ENCODE data around the gene EPB41L1.

EPB41L1 gene

GRCh38 chr20:36149469-36149868 is 5.1 kb upstream of the EPB41L1 start:
- Histone ChIP-seq H2AK5ac (ENCODE audit: low read depth, low read length) (no peak overlapping the region), H3K14ac (ENCODE audit: low read length) (no peak overlapping the region), H3K27ac (replicated peaks; ENCODE audit: low read length) (no peak overlapping the region), H3K9me3 (replicated peaks in 1 of 2; ENCODE audit: control insufficient read depth in 2 of 2, insufficient read depth in 1 of 2, low read depth in 1 of 2, low read length in 2 of 2) (no peaks in the 10 kb centered on the region), H3K4ac (ENCODE audit: low read length) (no peak overlapping the region), H4K8ac (ENCODE audit: low read depth, low read length) (no peak overlapping the region), H3K79me1 (ENCODE audit: low read depth, low read length) (no peaks in the 10 kb centered on the region), H3K4me2 (ENCODE audit: insufficient read depth, low read length, poor library complexity, severe bottlenecking) (no peak overlapping the region), H2BK120ac (ENCODE audit: low read depth, low read length) (no peak overlapping the region), H3K4me3 (ENCODE audit: low read length in 2 of 2) (peak overlapping the region in 1 of 2 donors; percentile 25), H2AFZ (ENCODE audit: low read length) (no peak overlapping the region), H3K9ac (ENCODE audit: low read depth, low read length, poor library complexity) (no peak overlapping the region), H3K23ac (ENCODE audit: low read depth, low read length, poor library complexity) (no peak overlapping the region), H3K36me3 (replicated peaks in 1 of 2; ENCODE audit: control insufficient read depth in 2 of 2, insufficient read depth in 2 of 2, low read length in 2 of 2) (no peaks in the 10 kb centered on the region), H3K27me3 (ENCODE audit: control insufficient read depth in 3 of 3, insufficient read depth in 3 of 3, low read depth in 1 of 3, low read length in 3 of 3) (no peaks in the 10 kb centered on the region), H2BK15ac (ENCODE audit: low read length) (no peak overlapping the region), H2BK12ac (ENCODE audit: low read length) (no peak overlapping the region), H2BK5ac (ENCODE audit: low read length) (no peak overlapping the region), H4K91ac (ENCODE audit: low read depth, low read length, poor library complexity) (no peak overlapping the region), H3K18ac (ENCODE audit: low read length) (peak overlapping the region; percentile 5), H3K4me1 (ENCODE audit: control insufficient read depth in 2 of 2, insufficient read depth in 1 of 2, low read depth in 1 of 2, low read length in 2 of 2) (peaks cover 5 to 7% of the 10 kb centered on the region in 2 donors)
- DNase-seq (ENCODE audit: low spot score), result no peak
- no CpG with 5 or more reads among the region's 3 CpGs for WGBS, 2 donors (ENCODE audit: extremely low coverage in 2 of 2, insufficient read length in 2 of 2, insufficient replicate concordance in 1 of 2)

- no CpG with 5 or more reads among the region's 3 CpGs for WGBS, 2 donors (ENCODE audit: extremely low coverage in 2 of 2, insufficient read length in 2 of 2, insufficient replicate concordance in 1 of 2)
- H3K4me1 ChIP-seq (ENCODE audit: control insufficient read depth in 2 of 2, insufficient read depth in 1 of 2, low read depth in 1 of 2, low read length in 2 of 2), result peaks cover 9 to 10% of the 10 kb centered on the region in 2 donors
- H3K27me3 ChIP-seq (ENCODE audit: control insufficient read depth in 3 of 3, insufficient read depth in 3 of 3, low read depth in 1 of 3, low read length in 3 of 3), result no peaks in the 10 kb centered on the region
- H3K9ac ChIP-seq (ENCODE audit: low read depth, low read length, poor library complexity), result no peak overlapping the region
- H3K4me3 ChIP-seq (ENCODE audit: low read length in 2 of 2), result no peak overlapping the region
- H4K91ac ChIP-seq (ENCODE audit: low read depth, low read length, poor library complexity), result no peak overlapping the region
- no peak overlapping the region for H2BK12ac ChIP-seq (ENCODE audit: low read length)
- no peak overlapping the region for H3K23ac ChIP-seq (ENCODE audit: low read depth, low read length, poor library complexity)
- no peak overlapping the region for H2AK5ac ChIP-seq (ENCODE audit: low read depth, low read length)
- H3K14ac ChIP-seq (ENCODE audit: low read length), result no peak overlapping the region
- H3K27ac ChIP-seq (replicated peaks; ENCODE audit: low read length), result no peak overlapping the region
- H3K36me3 ChIP-seq (replicated peaks in 1 of 2; ENCODE audit: control insufficient read depth in 2 of 2, insufficient read depth in 2 of 2, low read length in 2 of 2), result no peaks in the 10 kb centered on the region
- no peak for DNase-seq (ENCODE audit: low spot score)
- no peak overlapping the region for H3K18ac ChIP-seq (ENCODE audit: low read length)
- no peak overlapping the region for H2BK120ac ChIP-seq (ENCODE audit: low read depth, low read length)
- no peaks in the 10 kb centered on the region for H3K9me3 ChIP-seq (replicated peaks in 1 of 2; ENCODE audit: control insufficient read depth in 2 of 2, insufficient read depth in 1 of 2, low read depth in 1 of 2, low read length in 2 of 2)
- peaks cover 3% of the 10 kb centered on the region for H3K79me1 ChIP-seq (ENCODE audit: low read depth, low read length)
- no peak overlapping the region for H2AFZ ChIP-seq (ENCODE audit: low read length)
- H2BK15ac ChIP-seq (ENCODE audit: low read length), result no peak overlapping the region
- H2BK5ac ChIP-seq (ENCODE audit: low read length), result no peak overlapping the region
- no peak overlapping the region for H4K8ac ChIP-seq (ENCODE audit: low read depth, low read length)
- H3K4ac ChIP-seq (ENCODE audit: low read length), result no peak overlapping the region
- no peak overlapping the region for H3K4me2 ChIP-seq (ENCODE audit: insufficient read depth, low read length, poor library complexity, severe bottlenecking)
Measured at GRCh38 chr20:36150489-36150846, 4.1 kb upstream of the EPB41L1 start.

GRCh38 chr20:36150847-36151539 is 3.5 kb upstream of the EPB41L1 start:
- no peak overlapping the region for H3K23ac ChIP-seq (ENCODE audit: low read depth, low read length, poor library complexity)
- no peak overlapping the region for H2AK5ac ChIP-seq (ENCODE audit: low read depth, low read length)
- no peak overlapping the region for H2BK12ac ChIP-seq (ENCODE audit: low read length)
- peaks cover 10 to 11% of the 10 kb centered on the region in 2 donors for H3K4me1 ChIP-seq (ENCODE audit: control insufficient read depth in 2 of 2, insufficient read depth in 1 of 2, low read depth in 1 of 2, low read length in 2 of 2)
- H4K91ac ChIP-seq (ENCODE audit: low read depth, low read length, poor library complexity), result no peak overlapping the region
- H3K27me3 ChIP-seq (ENCODE audit: control insufficient read depth in 3 of 3, insufficient read depth in 3 of 3, low read depth in 1 of 3, low read length in 3 of 3), result peaks cover 0 to 2% (median 0%) of the 10 kb centered on the region in 3 experiments
- H3K9me3 ChIP-seq (replicated peaks in 1 of 2; ENCODE audit: control insufficient read depth in 2 of 2, insufficient read depth in 1 of 2, low read depth in 1 of 2, low read length in 2 of 2), result no peaks in the 10 kb centered on the region
- H3K79me1 ChIP-seq (ENCODE audit: low read depth, low read length), result peaks cover 5% of the 10 kb centered on the region
- H2BK5ac ChIP-seq (ENCODE audit: low read length), result no peak overlapping the region
- H3K14ac ChIP-seq (ENCODE audit: low read length), result no peak overlapping the region
- H3K18ac ChIP-seq (ENCODE audit: low read length), result no peak overlapping the region
- no peak overlapping the region for H3K4me3 ChIP-seq (ENCODE audit: low read length in 2 of 2)
- no peak for DNase-seq (ENCODE audit: low spot score)
- H3K36me3 ChIP-seq (replicated peaks in 1 of 2; ENCODE audit: control insufficient read depth in 2 of 2, insufficient read depth in 2 of 2, low read length in 2 of 2), result no peaks in the 10 kb centered on the region
- no peak overlapping the region for H3K4ac ChIP-seq (ENCODE audit: low read length)
- H3K27ac ChIP-seq (replicated peaks; ENCODE audit: low read length), result no peak overlapping the region
- H2AFZ ChIP-seq (ENCODE audit: low read length), result no peak overlapping the region
- H3K9ac ChIP-seq (ENCODE audit: low read depth, low read length, poor library complexity), result no peak overlapping the region
- H2BK120ac ChIP-seq (ENCODE audit: low read depth, low read length), result no peak overlapping the region
- no CpG with 5 or more reads among the region's 4 CpGs for WGBS, 2 donors (ENCODE audit: extremely low coverage in 2 of 2, insufficient read length in 2 of 2, insufficient replicate concordance in 1 of 2)
- no peak overlapping the region for H4K8ac ChIP-seq (ENCODE audit: low read depth, low read length)
- H2BK15ac ChIP-seq (ENCODE audit: low read length), result no peak overlapping the region
- H3K4me2 ChIP-seq (ENCODE audit: insufficient read depth, low read length, poor library complexity, severe bottlenecking), result no peak overlapping the region

- Histone ChIP-seq H3K79me1 (ENCODE audit: low read depth, low read length) (peaks cover 5% of the 10 kb centered on the region), H4K8ac (ENCODE audit: low read depth, low read length) (no peak overlapping the region), H2AFZ (ENCODE audit: low read length) (no peak overlapping the region), H3K4me1 (ENCODE audit: control insufficient read depth in 2 of 2, insufficient read depth in 1 of 2, low read depth in 1 of 2, low read length in 2 of 2) (peaks cover 12 to 13% of the 10 kb centered on the region in 2 donors), H3K9me3 (replicated peaks in 1 of 2; ENCODE audit: control insufficient read depth in 2 of 2, insufficient read depth in 1 of 2, low read depth in 1 of 2, low read length in 2 of 2) (no peaks in the 10 kb centered on the region), H3K27me3 (ENCODE audit: control insufficient read depth in 3 of 3, insufficient read depth in 3 of 3, low read depth in 1 of 3, low read length in 3 of 3) (peaks cover 0 to 2% (median 0%) of the 10 kb centered on the region in 3 experiments), H2BK15ac (ENCODE audit: low read length) (no peak overlapping the region), H3K14ac (ENCODE audit: low read length) (no peak overlapping the region), H2BK12ac (ENCODE audit: low read length) (no peak overlapping the region), H3K4me2 (ENCODE audit: insufficient read depth, low read length, poor library complexity, severe bottlenecking) (no peak overlapping the region), H3K9ac (ENCODE audit: low read depth, low read length, poor library complexity) (no peak overlapping the region), H3K36me3 (replicated peaks in 1 of 2; ENCODE audit: control insufficient read depth in 2 of 2, insufficient read depth in 2 of 2, low read length in 2 of 2) (no peaks in the 10 kb centered on the region), H3K4me3 (ENCODE audit: low read length in 2 of 2) (no peak overlapping the region), H3K23ac (ENCODE audit: low read depth, low read length, poor library complexity) (no peak overlapping the region), H2BK120ac (ENCODE audit: low read depth, low read length) (no peak overlapping the region), H2BK5ac (ENCODE audit: low read length) (no peak overlapping the region), H3K27ac (replicated peaks; ENCODE audit: low read length) (no peak overlapping the region), H4K91ac (ENCODE audit: low read depth, low read length, poor library complexity) (no peak overlapping the region), H3K4ac (ENCODE audit: low read length) (no peak overlapping the region), H3K18ac (ENCODE audit: low read length) (no peak overlapping the region), H2AK5ac (ENCODE audit: low read depth, low read length) (no peak overlapping the region)
- no CpG with 5 or more reads among the region's 4 CpGs for WGBS, 2 donors (ENCODE audit: extremely low coverage in 2 of 2, insufficient read length in 2 of 2, insufficient replicate concordance in 1 of 2)
- no peak for DNase-seq (ENCODE audit: low spot score)
Measured at GRCh38 chr20:36152261-36152660, 2.3 kb upstream of the EPB41L1 start.

Measured in neuronal stem cell (in vitro differentiated cells).